Pancreas (tissue), 10 donors: Measurements from ENCODE around the gene SENP7. TPM values are rescaled to one million over a fixed set of nuclear protein-coding genes. Genes with fewer than 3 reads are reported as not detected.
"Not testable (repeated sequence)": the region's sequence is repeated elsewhere in the genome, so short reads cannot be mapped to it uniquely, and the experiment has no call there.

Experiments used
- ATAC-seq, 4 donors: fragments of 200-7000 bp; cut with Tn5 transposase; one replicate each; pipeline versions ENCODE4 v1.8.0 to v1.9.1; 2020; ENCODE audit warnings: mild to moderate bottlenecking in 4 of 4, moderate library complexity in 4 of 4
- DNase-seq, 6 donors: peaks; one replicate each; pipeline ENCODE4 v3.0.0-alpha.2; 2020
- FAIRE-seq: peaks from 2 replicates; lab custom pipeline; 2012; peaks lifted over from hg19 to GRCh38; lab: Jason Lieb, UNC
- H3K27ac ChIP-seq, 4 donors: fragments of 200-600 bp; sonication (generic); 1 replicate in 3 of 4; 2 replicates in 1 of 4; pipeline versions ENCODE4 v1.5.0 to v1.8.0; 2020
- H3K27me3 ChIP-seq, 4 donors: fragments of 200-600 bp; one replicate each; pipeline ENCODE4 v1.8.0; 2021
- H3K36me3 ChIP-seq, 3 donors: fragments of 200-600 bp; sonication (generic) in 1 of 3; one replicate each; pipeline versions ENCODE4 v1.5.0 to v1.8.0; 2020 to 2021
- H3K4me1 ChIP-seq, 3 donors: fragments of 200-600 bp; one replicate each; pipeline ENCODE4 v1.8.0; 2021
- H3K4me3 ChIP-seq, 4 donors: fragments of 200-600 bp; sonication (generic) in 2 of 4; one replicate each; pipeline versions ENCODE4 v1.5.0 to v1.8.0; 2020 to 2021
- H3K9me3 ChIP-seq, 4 donors: fragments of 200-600 bp; one replicate each; pipeline ENCODE4 v1.8.0; 2021
- CTCF ChIP-seq, 4 donors: fragments of 200-600 bp; sonication (generic) in 3 of 4; IDR thresholded peaks; one replicate each; pipeline versions ENCODE4 v1.5.0 to v1.8.0; 2021; ENCODE audit warnings: antibody characterized with exemption in 4 of 4
- WGBS, 2 donors: extraction: QIAGEN DNeasy Blood & Tissue Kit; methylation state at CpG; one replicate each; pipeline ENCODE4 v1.1.7; 2013; 5-methylcytosine and 5-hydroxymethylcytosine counted together
- intact Hi-C, 3 donors: fragments of 100-400 bp; cut with DNase I; formaldehyde crosslinking; loops; one replicate each; pipeline versions ENCODE4 v1.11.1 to v1.14.2; 2022
- polyA plus RNA-seq, 2 donors: library from polyadenylated mRNA; stranded (reverse); fragments of 200-250 nt; gene quantifications; one replicate each; pipeline ENCODE4 v1.2.3, GENCODE V29; 2013
- total RNA-seq, 6 donors: library from RNA; stranded (reverse); fragmentation: NEBNext Ultra II Directional in 4 of 6; extraction: Animal tissue kit (Norgen Biotek cat#: 25700) in 4 of 6; gene quantifications; one replicate each; pipeline versions ENCODE4 v1.2.1 to v1.2.4, GENCODE V29; 2021 to 2023
- donor health status: healthy with polysubstance abuse.
- donor health status: DM: no; HTN: no; CAD: no; lungs with moderate emphysema.
- donor health status: DM: no; HTN: no; CAD: no.
- donor health status: control.
- donor health status: control.
- donor health status: Bipolar disorder and iron deficiency.
- donor health status: DM: yes; HTN: yes; CAD: no.
- donor health status: DM: no; HTN: no; CAD: no.
- donor health status: DM: no; HTN: no; CAD: no.
- donor health status: DM: yes; HTN: yes; CAD: no.

Gene SENP7
- total and polyA plus RNA-seq, 8 donors: 5.7 to 13.7 (median 8.6) TPM

GRCh38 chr3:101453961-101454360 lies 59.1 kb downstream of the SENP7 start:
- intact Hi-C loops: no loop called here
- TF ChIP-seq CTCF (IDR thresholded peaks at IDR 0.05): no peak
- WGBS, 2 donors: 91 to 97% methylated on average over 3 of the region's 3 CpGs
- Histone ChIP-seq H3K27ac (no peak overlapping the region), H3K27me3 (no peaks in the 10 kb centered on the region), H3K4me3 (no peak overlapping the region), H3K36me3 (peaks cover 0 to 3% (median 0%) of the 10 kb centered on the region in 3 donors), H3K4me1 (no peaks in the 10 kb centered on the region), H3K9me3 (no peaks in the 10 kb centered on the region)
- FAIRE-seq (no peak), ATAC-seq (no peak), DNase-seq (no peak)

DNA sequence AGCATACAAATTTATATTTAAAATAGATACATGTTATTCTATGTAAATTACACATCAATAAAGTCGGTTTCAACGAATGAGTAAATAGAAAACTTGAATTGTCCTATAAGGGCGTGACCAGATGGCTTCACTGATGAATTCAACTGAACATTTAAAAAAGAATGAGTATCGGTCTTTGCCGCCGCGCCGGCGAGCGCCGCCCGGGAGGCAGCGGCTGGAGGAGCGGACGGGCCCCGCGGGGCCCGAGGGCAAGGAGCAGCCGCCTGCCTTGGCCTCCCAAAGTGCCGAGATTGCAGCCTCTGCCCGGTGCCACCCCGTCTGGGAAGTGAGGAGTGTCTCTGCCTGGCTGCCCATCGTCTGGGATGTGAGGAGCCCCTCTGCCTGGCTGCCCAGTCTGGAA lies 74.4 kb downstream of the SENP7 start:
- H3K36me3 ChIP-seq, H3K4me3 ChIP-seq, ATAC-seq, H3K27me3 ChIP-seq, H3K27ac ChIP-seq, intact Hi-C loops, H3K9me3 ChIP-seq, FAIRE-seq, H3K4me1 ChIP-seq: not testable (repeated sequence)
- peak in 1 of 6 donors; percentile 29 for DNase-seq
- WGBS, 2 donors: 96 to 99% methylated on average over 18 to 23 of the region's 23 CpGs

- H3K4me1 ChIP-seq: no peaks in the 10 kb centered on the region
- H3K9me3 ChIP-seq: no peaks in the 10 kb centered on the region
- WGBS, 2 donors: 97 to 98% methylated on average over 1 of the region's 1 CpG
- no peak overlapping the region for H3K4me3 ChIP-seq
- intact Hi-C loops: no loop called here
- no peak for DNase-seq
- TF ChIP-seq CTCF (IDR thresholded peaks at IDR 0.05): no peak
- no peak for FAIRE-seq
- no peaks in the 10 kb centered on the region for H3K27me3 ChIP-seq
- no peaks in the 10 kb centered on the region for H3K36me3 ChIP-seq
- ATAC-seq: no peak
- no peak overlapping the region for H3K27ac ChIP-seq
These were observed 79.4 kb downstream of the SENP7 start for GRCh38 chr3:101433652-101434051.

DNA sequence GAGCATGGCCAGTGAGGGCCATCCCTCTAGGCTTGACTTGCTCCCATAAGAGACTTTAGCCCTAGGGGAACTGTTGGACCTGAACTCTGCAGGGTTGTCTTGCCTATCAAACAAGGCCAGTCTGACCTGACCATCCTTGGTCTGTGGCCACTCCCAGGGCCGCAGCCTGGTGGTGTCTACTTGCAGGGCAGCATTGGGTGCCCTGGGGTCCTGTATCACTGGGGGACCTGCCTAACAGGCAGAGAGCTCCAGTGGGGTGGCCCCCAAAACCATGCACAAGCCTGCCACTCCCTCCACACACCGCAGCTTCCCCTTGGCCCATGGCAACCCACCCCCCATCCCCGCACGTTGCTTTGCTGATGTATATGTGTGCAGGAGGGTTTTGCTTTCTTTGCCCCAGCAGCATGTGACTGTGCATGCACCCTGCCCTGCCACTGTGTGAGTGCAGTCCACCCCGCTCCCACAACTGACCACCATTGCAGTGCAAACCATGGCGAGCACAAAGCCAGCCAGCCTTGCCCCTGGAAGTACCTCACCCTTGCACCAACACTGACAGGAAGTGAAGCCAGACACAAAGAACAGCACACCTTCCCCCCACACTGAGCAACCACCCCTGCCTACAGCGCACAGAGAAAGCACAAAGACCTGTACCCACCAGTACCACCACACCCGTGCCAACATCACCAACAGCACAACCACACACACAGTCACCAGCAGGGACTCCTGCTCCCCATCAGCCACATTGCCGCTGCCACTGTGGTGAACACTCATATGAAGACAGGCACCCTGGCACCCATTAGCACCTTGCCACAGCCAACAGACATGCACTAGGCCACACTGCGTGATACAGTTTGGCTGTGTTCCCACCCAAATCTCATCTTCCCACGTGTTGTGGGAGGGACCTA lies 88.8 kb downstream of the SENP7 start:
- ATAC-seq (no peak), FAIRE-seq (no peak), DNase-seq (peak in 1 of 6 donors; percentile 47)
- Histone ChIP-seq H3K27ac (no peak overlapping the region), H3K36me3 (no peaks in the 10 kb centered on the region), H3K27me3 (no peaks in the 10 kb centered on the region), H3K9me3 (no peaks in the 10 kb centered on the region), H3K4me3 (no peak overlapping the region), H3K4me1 (no peaks in the 10 kb centered on the region)
- TF ChIP-seq CTCF (IDR thresholded peaks at IDR 0.05): no peak
- WGBS, 2 donors: 95 to 96% methylated on average over 11 of the region's 11 CpGs
- intact Hi-C loops: no loop called here

- no peak for FAIRE-seq
- no peak for ATAC-seq
- Histone ChIP-seq H3K27me3 (no peaks in the 10 kb centered on the region), H3K27ac (no peak overlapping the region), H3K36me3 (no peaks in the 10 kb centered on the region), H3K9me3 (no peaks in the 10 kb centered on the region), H3K4me1 (no peaks in the 10 kb centered on the region), H3K4me3 (no peak overlapping the region)
- intact Hi-C loops: no loop called here
- no peak for TF ChIP-seq CTCF (IDR thresholded peaks at IDR 0.05)
- DNase-seq: no peak
- 91 to 96% methylated on average over 1 of the region's 1 CpG for WGBS, 2 donors
These were observed 94.2 kb downstream of the SENP7 start for GRCh38 chr3:101418851-101419250.
